ENCODE results near the gene PACC1.
"Not testable (repeated sequence)": the region's sequence is repeated elsewhere in the genome, so short reads cannot be mapped to it uniquely, and the experiment has no call there.

PACC1 gene

DNA sequence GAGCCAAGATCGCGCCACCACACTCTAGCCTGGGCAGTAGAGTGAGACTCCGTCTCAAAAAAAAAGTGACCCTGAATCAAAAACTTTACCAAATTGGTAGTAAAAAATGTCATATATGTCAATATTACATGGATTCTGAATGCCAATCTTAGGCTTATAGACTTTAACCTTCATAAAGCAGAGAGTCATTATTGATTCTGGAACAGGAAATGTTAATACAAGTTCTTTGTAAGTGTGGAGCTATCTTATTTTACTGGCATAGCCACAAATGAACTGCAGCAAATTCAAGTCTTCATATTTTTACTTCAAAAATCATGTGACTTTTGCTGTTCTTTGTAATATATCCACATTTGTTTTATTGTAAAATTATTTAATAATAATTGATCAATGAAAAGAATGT lies 88.1 kb downstream of the PACC1 start:
- DNase-seq: no peak

DNA sequence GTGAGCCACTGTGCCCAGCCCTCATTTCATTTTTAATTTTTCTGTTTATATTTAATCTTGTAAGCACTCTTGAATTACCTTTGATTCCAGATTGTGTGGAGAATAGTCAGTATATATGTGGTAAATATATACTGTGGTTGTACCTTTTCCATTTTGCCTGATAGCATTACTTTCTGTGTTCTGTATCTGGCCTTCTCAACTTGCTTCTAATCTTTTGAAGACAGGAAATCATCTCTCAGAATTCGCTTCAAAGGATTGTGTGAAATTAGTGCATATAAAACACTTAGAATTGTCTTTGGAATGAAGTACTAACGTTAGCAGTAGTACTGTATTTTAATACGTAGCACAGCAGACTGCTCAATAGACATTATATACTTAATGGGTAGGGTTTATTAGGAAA lies 91.6 kb downstream of the PACC1 start:
- DNase-seq: no peak

DNA sequence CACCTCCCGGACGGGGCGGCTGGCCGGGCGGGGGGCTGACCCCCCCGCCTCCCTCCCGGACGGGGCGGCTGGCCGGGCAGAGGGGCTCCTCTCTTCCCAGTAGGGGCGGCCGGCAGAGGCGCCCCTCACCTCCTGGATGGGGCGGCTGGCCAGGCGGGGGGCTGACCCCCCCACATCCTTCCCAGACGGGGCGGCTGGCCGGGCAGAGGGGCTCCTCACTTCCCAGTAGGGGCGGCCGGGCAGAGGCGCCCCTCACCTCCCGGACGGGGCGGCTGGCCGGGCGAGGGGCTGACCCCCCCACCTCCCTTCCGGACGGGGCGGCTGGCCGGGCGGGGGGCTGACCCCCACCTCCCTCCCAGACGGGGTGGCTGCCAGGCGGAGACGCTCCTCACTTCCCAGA lies 93.7 kb downstream of the PACC1 start:
- not testable (repeated sequence) for DNase-seq

DNA sequence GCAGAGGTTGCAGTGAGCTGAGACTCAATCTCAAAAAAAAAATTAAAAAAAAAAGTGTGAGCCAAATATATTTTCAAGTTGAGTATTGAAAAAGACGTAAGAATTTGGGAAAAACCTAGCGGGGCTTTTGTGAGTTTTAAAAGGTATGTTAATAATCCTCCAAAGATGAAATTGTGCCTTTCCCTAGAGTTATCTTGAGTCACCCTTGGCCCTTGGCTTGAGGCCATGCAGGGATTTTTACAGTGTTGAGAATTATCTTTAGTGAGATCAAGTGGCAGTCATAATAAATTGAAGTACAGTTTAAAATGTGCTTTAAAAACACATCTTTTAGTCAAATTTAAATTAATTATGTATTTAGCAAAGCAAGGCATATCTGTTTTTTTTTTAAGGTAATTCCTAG lies 96.8 kb downstream of the PACC1 start:
- DNase-seq: no peak

DNA sequence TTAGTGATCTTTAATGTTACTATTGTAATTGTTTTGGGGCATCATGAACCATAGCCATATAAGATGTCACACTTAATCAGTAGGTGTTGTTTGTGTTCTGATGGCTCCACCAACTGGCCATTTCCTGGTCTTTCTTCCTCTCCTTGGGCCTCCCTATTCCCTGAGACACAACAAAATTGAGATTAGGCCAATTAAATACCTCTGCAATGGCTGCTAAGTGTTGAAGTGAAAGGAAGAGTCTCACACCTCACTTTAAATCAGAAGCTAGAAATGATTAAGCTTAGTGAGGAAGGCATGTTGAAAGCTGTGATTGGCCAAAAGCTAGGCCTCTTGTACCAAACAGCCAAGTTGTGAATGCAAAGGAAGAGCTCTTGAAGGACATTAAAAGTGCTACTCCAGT lies 98.8 kb downstream of the PACC1 start:
- peak; percentile 38 for DNase-seq

DNA sequence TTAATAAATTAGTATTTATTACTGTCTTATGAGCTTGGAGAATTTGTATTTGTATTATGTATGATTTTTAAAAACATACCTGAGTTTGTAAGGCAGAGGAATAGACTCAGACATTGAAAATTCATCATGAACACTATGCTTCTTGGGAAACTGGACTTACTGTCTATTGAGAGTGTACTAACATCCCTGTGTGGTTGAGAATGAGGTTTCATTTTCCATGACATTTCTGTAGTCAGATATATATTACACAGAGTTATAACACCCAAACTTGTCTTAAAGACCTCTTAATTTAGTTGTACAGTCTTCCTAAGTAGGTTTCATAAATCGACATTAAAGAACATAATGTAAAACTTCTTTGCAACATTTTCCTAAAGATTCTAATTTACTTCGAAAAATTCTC lies 99.5 kb downstream of the PACC1 start:
- DNase-seq: no peak
